Ishikawa (cell line): ENCODE results near the gene SPATA17.

Experiments
- EP300 ChIP-seq: IDR thresholded peaks from 2 replicates; pipeline ENCODE4 v1.6.1; 2012; ENCODE audit warnings: borderline replicate concordance
- TAF1 ChIP-seq: IDR thresholded peaks from 2 replicates; pipeline ENCODE4 v1.6.1; 2012; ENCODE audit warnings: low read depth, mild to moderate bottlenecking
- YY1 ChIP-seq: IDR thresholded peaks from 2 replicates; pipeline ENCODE4 v1.6.1; 2012; ENCODE audit warnings: low read depth
- TF ChIP-seq, protein P1 (sequence below): IDR thresholded peaks from 2 replicates; pipeline ENCODE4 v1.6.1; 2012

DNA sequence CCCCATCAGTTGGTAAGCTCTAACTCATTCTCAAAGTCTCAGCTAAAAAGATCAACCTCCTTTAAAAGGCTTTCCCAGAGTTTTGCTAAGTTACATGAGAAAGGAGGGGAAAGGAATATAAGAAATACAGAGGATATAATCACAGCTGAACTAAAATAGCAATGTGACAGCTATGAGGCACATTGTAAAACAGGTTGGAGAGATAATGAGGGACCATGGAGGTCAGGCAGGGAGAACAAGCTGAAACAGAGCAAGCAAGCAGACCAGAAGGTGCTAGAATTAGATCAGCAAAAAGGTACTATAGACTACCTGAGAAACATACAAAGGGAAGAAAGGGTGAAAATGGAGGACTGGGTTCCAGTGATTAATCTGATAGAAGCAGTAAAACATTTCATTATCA, 28.8 kb upstream of the SPATA17 start:
- no peak for TF ChIP-seq EP300
- TF ChIP-seq TAF1, result no peak
- TF ChIP-seq, protein P1, sequence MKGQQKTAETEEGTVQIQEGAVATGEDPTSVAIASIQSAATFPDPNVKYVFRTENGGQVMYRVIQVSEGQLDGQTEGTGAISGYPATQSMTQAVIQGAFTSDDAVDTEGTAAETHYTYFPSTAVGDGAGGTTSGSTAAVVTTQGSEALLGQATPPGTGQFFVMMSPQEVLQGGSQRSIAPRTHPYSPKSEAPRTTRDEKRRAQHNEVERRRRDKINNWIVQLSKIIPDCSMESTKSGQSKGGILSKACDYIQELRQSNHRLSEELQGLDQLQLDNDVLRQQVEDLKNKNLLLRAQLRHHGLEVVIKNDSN, result no peak
- no peak for TF ChIP-seq YY1
